Hepatocyte (in vitro differentiated cells): ENCODE measurements around the gene TGM2. TPM values are rescaled to one million over a fixed set of nuclear protein-coding genes. Genes with fewer than 3 reads are reported as not detected.
A peak's percentile ranks its signal among the peaks of the same experiment; 100 is the strongest.

Experiments
- DNase-seq: peaks from one replicate; pipeline ENCODE4 v3.0.0-alpha.2; 2016; ENCODE audit warnings: low spot score
- H2AFZ ChIP-seq: fragments of 200-600 bp; sonication (generic); 2 replicates; pipeline ENCODE4 v1.6.0; 2016; ENCODE audit warnings: antibody characterized with exemption, mild to moderate bottlenecking
- H3K27ac ChIP-seq: fragments of 200-600 bp; sonication (generic); 2 replicates; pipeline ENCODE4 v1.5.1; 2016; ENCODE audit warnings: mild to moderate bottlenecking
- H3K27me3 ChIP-seq: fragments of 200-600 bp; sonication (generic); 2 replicates; pipeline ENCODE4 v1.6.1; 2016
- H3K36me3 ChIP-seq: fragments of 200-600 bp; sonication (generic); replicated peaks from 2 replicates; pipeline ENCODE4 v1.5.1; 2016; ENCODE audit warnings: low read depth; ENCODE audit not compliant: insufficient read depth
- H3K4me1 ChIP-seq: fragments of 200-600 bp; sonication (generic); 2 replicates; pipeline ENCODE4 v1.5.1; 2016; ENCODE audit warnings: mild to moderate bottlenecking, moderate library complexity; ENCODE audit not compliant: insufficient read depth
- H3K4me2 ChIP-seq: fragments of 200-600 bp; sonication (generic); 2 replicates; pipeline ENCODE4 v1.6.0; 2016
- H3K4me3 ChIP-seq: fragments of 200-600 bp; sonication (generic); 2 replicates; pipeline ENCODE4 v1.5.1; 2016; ENCODE audit warnings: mild to moderate bottlenecking
- H3K79me2 ChIP-seq: fragments of 200-600 bp; sonication (generic); 2 replicates; pipeline ENCODE4 v1.6.0; 2017; ENCODE audit warnings: mild to moderate bottlenecking
- H3K9me2 ChIP-seq: fragments of 200-600 bp; sonication (generic); replicated peaks from 2 replicates; pipeline ENCODE4 v1.6.0; 2017; ENCODE audit warnings: mild to moderate bottlenecking; ENCODE audit not compliant: insufficient read depth
- H3K9me3 ChIP-seq: fragments of 200-600 bp; sonication (generic); 2 replicates; pipeline ENCODE4 v1.5.1; 2016; ENCODE audit warnings: low read depth, mild to moderate bottlenecking
- H4K20me1 ChIP-seq: fragments of 200-600 bp; sonication (generic); 2 replicates; pipeline ENCODE4 v1.6.0; 2016; ENCODE audit warnings: mild to moderate bottlenecking; ENCODE audit not compliant: insufficient read depth, poor library complexity, severe bottlenecking
- EZH2 ChIP-seq: fragments of 200-600 bp; sonication (generic); IDR thresholded peaks from 2 replicates; pipeline ENCODE4 v1.6.1; 2016; ENCODE audit warnings: antibody characterized with exemption, mild to moderate bottlenecking, borderline replicate concordance
- EZH2phosphoT487 ChIP-seq: fragments of 200-600 bp; sonication (generic); IDR thresholded peaks from one replicate; pipeline ENCODE4 v1.6.1; 2018; ENCODE audit warnings: antibody characterized with exemption, mild to moderate bottlenecking, low read depth, moderate library complexity; ENCODE audit not compliant: unreplicated experiment, severe bottlenecking
- WGBS: methylation state at CpG from one replicate; pipeline ENCODE4 v1.1.6; 2016; ENCODE audit warnings: low lambda C conversion rate; ENCODE audit errors: missing lambda C conversion rate; 5-methylcytosine and 5-hydroxymethylcytosine counted together
- polyA plus RNA-seq: library from polyadenylated mRNA; unstranded; fragments of >200 nt; fragmentation: Nextera tagmentation; extraction: Ambion mirVana; gene quantifications from 2 replicates; pipeline ENCODE4 v1.2.1, GENCODE V29; 2016
- total RNA-seq: library from RNA; depleted of rRNA; stranded (reverse); fragments of >200 nt; gene quantifications from 2 replicates; pipeline ENCODE4 v1.2.3, GENCODE V29; 2014
- TF ChIP-seq, protein P1 (sequence below): fragments of 200-600 bp; sonication (generic); IDR thresholded peaks from 2 replicates; pipeline ENCODE4 v1.5.1; 2016; ENCODE audit warnings: antibody characterized with exemption, mild to moderate bottlenecking; ENCODE audit not compliant: poor library complexity

The TGM2 gene
- total and polyA plus RNA-seq, 2 experiments from 2014 or later, result 85.8 to 133 TPM

DNA sequence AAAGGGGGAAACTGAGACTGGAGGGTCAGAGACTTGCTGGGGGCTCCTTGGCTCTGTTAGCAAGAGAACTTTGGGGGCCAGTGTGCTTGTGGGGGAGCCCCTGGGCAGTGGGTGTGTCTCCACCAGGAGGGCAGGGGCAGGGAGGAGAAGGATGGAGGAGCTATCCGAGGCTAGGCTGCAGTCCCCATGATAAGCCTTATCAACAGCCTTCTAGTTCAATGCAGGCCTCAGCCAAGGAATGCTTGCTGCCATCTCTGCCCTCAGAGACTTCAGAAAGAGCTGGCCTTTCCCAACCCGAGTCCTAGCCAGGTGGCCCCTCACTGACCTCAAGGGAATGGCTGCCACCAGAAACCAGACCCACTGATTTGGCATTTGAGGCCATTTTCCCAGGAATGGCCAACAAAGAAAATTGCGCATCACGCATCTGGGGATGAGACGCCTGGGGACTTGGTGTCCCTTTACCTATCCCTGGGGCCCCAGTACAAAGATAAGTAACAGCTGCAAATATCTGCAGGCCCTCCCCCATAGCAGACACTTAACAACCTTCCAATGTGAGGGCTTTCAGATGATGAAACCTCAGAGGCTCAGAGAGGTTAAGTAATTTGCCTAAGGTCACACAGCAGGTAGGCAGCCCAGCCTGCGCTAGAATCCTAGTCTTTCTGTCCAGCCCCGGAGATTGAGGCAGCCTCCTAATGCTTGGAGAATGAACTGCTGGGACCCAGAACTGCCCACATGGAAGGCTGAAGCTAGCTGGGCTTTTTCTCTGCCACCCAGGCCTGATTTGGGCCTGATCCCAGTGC lies 4.9 kb downstream of the TGM2 start:
- no peaks in the 10 kb centered on the region for H3K36me3 ChIP-seq
- H3K79me2 ChIP-seq, result peaks cover 13% of the 10 kb centered on the region
- no peaks in the 10 kb centered on the region for H4K20me1 ChIP-seq
- no peak for DNase-seq
- H3K4me2 ChIP-seq, result no peak overlapping the region
- no peak for TF ChIP-seq EZH2
- no peak for TF ChIP-seq EZH2phosphoT487
- TF ChIP-seq, protein P1, sequence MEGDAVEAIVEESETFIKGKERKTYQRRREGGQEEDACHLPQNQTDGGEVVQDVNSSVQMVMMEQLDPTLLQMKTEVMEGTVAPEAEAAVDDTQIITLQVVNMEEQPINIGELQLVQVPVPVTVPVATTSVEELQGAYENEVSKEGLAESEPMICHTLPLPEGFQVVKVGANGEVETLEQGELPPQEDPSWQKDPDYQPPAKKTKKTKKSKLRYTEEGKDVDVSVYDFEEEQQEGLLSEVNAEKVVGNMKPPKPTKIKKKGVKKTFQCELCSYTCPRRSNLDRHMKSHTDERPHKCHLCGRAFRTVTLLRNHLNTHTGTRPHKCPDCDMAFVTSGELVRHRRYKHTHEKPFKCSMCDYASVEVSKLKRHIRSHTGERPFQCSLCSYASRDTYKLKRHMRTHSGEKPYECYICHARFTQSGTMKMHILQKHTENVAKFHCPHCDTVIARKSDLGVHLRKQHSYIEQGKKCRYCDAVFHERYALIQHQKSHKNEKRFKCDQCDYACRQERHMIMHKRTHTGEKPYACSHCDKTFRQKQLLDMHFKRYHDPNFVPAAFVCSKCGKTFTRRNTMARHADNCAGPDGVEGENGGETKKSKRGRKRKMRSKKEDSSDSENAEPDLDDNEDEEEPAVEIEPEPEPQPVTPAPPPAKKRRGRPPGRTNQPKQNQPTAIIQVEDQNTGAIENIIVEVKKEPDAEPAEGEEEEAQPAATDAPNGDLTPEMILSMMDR, result no peak
- no peak overlapping the region for H3K27ac ChIP-seq
- no peak overlapping the region for H3K4me3 ChIP-seq
- H3K9me3 ChIP-seq, result no peaks in the 10 kb centered on the region
- 89% methylated on average over 7 of the region's 7 CpGs for WGBS
- no peaks in the 10 kb centered on the region for H3K27me3 ChIP-seq
- peaks cover 33% of the 10 kb centered on the region for H3K4me1 ChIP-seq
- H2AFZ ChIP-seq, result no peak overlapping the region
- no peaks in the 10 kb centered on the region for H3K9me2 ChIP-seq

DNA sequence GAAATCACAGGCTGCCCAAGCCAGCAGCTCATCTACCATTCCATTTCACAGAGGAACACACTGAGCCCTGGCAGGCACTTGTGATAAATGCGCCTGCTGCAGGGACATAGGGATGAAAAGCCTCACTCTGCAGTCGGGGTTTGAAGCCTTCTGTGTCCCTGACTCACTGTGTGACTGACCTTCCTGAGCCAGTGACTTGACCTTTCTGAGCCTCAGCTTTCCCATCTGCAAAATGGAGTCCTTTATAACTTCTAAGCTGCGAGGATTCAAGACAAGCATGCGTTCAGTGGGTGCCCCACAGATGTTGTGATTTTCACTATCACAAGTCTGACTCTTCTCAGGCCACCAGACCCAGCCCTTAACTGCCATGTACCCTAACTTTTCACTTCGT lies 5.5 kb downstream of the TGM2 start:
- H3K27ac ChIP-seq, result no peak overlapping the region
- H3K4me3 ChIP-seq, result no peak overlapping the region
- H3K79me2 ChIP-seq, result peaks cover 10% of the 10 kb centered on the region
- H3K27me3 ChIP-seq, result no peaks in the 10 kb centered on the region
- no peaks in the 10 kb centered on the region for H3K9me2 ChIP-seq
- H3K4me2 ChIP-seq, result peak overlapping the region; percentile 19
- H3K36me3 ChIP-seq, result no peaks in the 10 kb centered on the region
- H3K4me1 ChIP-seq, result peaks cover 27% of the 10 kb centered on the region
- H2AFZ ChIP-seq, result no peak overlapping the region
- no peak for DNase-seq
- WGBS, result 93% methylated on average over 5 of the region's 5 CpGs
- no peak for TF ChIP-seq EZH2phosphoT487
- TF ChIP-seq EZH2, result no peak
- TF ChIP-seq, protein P1, result no peak
- no peaks in the 10 kb centered on the region for H3K9me3 ChIP-seq
- H4K20me1 ChIP-seq, result no peaks in the 10 kb centered on the region

DNA sequence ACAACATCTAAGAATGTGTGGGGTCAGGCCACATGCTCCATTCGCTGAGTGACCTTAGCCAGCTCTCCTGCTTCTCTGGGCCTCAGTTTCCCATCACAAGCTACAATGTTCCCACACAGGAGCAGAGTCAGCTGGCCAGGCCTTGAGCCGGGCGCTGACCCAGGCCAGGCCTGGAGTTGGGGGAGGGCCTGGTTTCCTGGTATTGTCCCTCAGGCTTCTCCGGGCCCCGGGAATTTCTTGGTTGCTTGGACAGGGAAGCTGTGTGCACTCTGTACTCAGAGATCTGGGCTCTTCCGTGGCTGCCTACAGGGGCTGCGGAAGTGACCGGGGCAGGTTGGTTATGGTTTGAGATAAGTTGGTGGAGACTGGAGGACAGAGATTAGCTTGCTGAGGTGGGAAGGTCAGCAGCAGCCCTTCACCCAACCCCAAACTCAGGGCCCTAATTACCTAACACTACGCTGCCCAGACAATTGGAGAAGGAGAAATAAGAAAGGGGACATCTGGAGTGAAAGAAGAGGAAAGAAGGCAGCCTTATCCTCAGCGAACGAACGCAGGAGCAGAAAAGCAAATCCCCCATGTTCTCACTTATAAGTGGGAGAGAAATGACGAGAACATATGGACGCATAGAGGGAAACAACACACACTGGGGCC lies 6.2 kb downstream of the TGM2 start:
- H3K36me3 ChIP-seq, result no peaks in the 10 kb centered on the region
- H3K4me2 ChIP-seq, result peak overlapping the region; percentile 19

More for the DNA sequence above, 6.2 kb downstream of the TGM2 start:
- Histone ChIP-seq H4K20me1 (no peaks in the 10 kb centered on the region), H2AFZ (no peak overlapping the region), H3K27me3 (no peaks in the 10 kb centered on the region), H3K4me3 (no peak overlapping the region), H3K79me2 (peaks cover 5% of the 10 kb centered on the region), H3K27ac (peak overlapping the region; percentile 63), H3K9me3 (no peaks in the 10 kb centered on the region), H3K9me2 (no peaks in the 10 kb centered on the region), H3K4me1 (peaks cover 25% of the 10 kb centered on the region)
- WGBS, result 62% methylated on average over 14 of the region's 14 CpGs
- TF ChIP-seq, protein P1, result no peak
- TF ChIP-seq EZH2phosphoT487, result no peak
- no peak for TF ChIP-seq EZH2
- DNase-seq, result peak; percentile 37
